CD4-positive, alpha-beta T cell treated with Interleukin-4 for 4 hours (primary cell): ENCODE measurements around the gene TRIO.
A peak's percentile ranks its signal among the peaks of the same experiment; 100 is the strongest.
"Not testable (repeated sequence)": the region's sequence is repeated elsewhere in the genome, so short reads cannot be mapped to it uniquely, and the experiment has no call there.

Experiments used
- DNase-seq: peaks from one replicate; pipeline ENCODE4 v3.0.0-alpha.2; 2020

The TRIO gene

GRCh38 chr5:14366763-14367162 lies 223.6 kb downstream of the TRIO start:
- DNase-seq = no peak

- no peak for DNase-seq
Measured at GRCh38 chr5:14367364-14367763, 224.2 kb downstream of the TRIO start.

GRCh38 chr5:14369780-14370179 lies 226.6 kb downstream of the TRIO start:
- no peak for DNase-seq

- DNase-seq = no peak
Measured at GRCh38 chr5:14370386-14370785, 227.2 kb downstream of the TRIO start.

- no peak for DNase-seq
Measured at GRCh38 chr5:14373685-14374084, 230.5 kb downstream of the TRIO start.

- no peak for DNase-seq
Measured at GRCh38 chr5:14374100-14374499, 231.0 kb downstream of the TRIO start.

- no peak for DNase-seq
Measured at GRCh38 chr5:14376789-14377188, 233.6 kb downstream of the TRIO start.

- no peak for DNase-seq
Measured at GRCh38 chr5:14379739-14380497, 236.8 kb downstream of the TRIO start.

- DNase-seq = no peak
Measured at GRCh38 chr5:14380712-14381111, 237.6 kb downstream of the TRIO start.

- no peak for DNase-seq
Measured at GRCh38 chr5:14382640-14383039, 239.5 kb downstream of the TRIO start.

GRCh38 chr5:14383923-14384322 lies 240.8 kb downstream of the TRIO start:
- DNase-seq = no peak

- no peak for DNase-seq
Measured at GRCh38 chr5:14385019-14385418, 241.9 kb downstream of the TRIO start.

- no peak for DNase-seq
Measured at GRCh38 chr5:14386884-14387624, 243.9 kb downstream of the TRIO start.

- no peak for DNase-seq
Measured at GRCh38 chr5:14388741-14389140, 245.6 kb downstream of the TRIO start.

GRCh38 chr5:14392552-14392951 lies 249.4 kb downstream of the TRIO start:
- DNase-seq = not testable (repeated sequence)

GRCh38 chr5:14394365-14394764 lies 251.2 kb downstream of the TRIO start:
- no peak for DNase-seq

- DNase-seq = no peak
Measured at GRCh38 chr5:14395411-14395810, 252.3 kb downstream of the TRIO start.

GRCh38 chr5:14396066-14396465 lies 252.9 kb downstream of the TRIO start:
- no peak for DNase-seq

- DNase-seq = no peak
Measured at GRCh38 chr5:14396737-14397136, 253.6 kb downstream of the TRIO start.

- DNase-seq = no peak
Measured at GRCh38 chr5:14397717-14398116, 254.6 kb downstream of the TRIO start.

GRCh38 chr5:14399054-14399692 lies 256.0 kb downstream of the TRIO start:
- peak; percentile 50 for DNase-seq

- no peak for DNase-seq
Measured at GRCh38 chr5:14400085-14400484, 256.9 kb downstream of the TRIO start.

- DNase-seq = no peak
Measured at GRCh38 chr5:14400611-14401010, 257.5 kb downstream of the TRIO start.

- no peak for DNase-seq
Measured at GRCh38 chr5:14401639-14402038, 258.5 kb downstream of the TRIO start.
